Lower leg skin (tissue), 3 donors: ENCODE results near the gene AOPEP.

ENCODE experiments used
- POLR2A ChIP-seq, 2 donors: fragments of 450-650 bp; IDR thresholded peaks; one replicate each; pipeline ENCODE4 v1.6.1; 2016 to 2017; ENCODE audit warnings: antibody characterized with exemption in 2 of 2, mild to moderate bottlenecking in 1 of 2, moderate library complexity in 1 of 2
- TF ChIP-seq, protein P1 (sequence below), 3 donors: fragments of 450-650 bp; IDR thresholded peaks; one replicate each; pipeline ENCODE4 v1.5.1; 2016; ENCODE audit warnings: antibody characterized with exemption in 3 of 3, mild to moderate bottlenecking in 3 of 3, moderate library complexity in 2 of 3

DNA sequence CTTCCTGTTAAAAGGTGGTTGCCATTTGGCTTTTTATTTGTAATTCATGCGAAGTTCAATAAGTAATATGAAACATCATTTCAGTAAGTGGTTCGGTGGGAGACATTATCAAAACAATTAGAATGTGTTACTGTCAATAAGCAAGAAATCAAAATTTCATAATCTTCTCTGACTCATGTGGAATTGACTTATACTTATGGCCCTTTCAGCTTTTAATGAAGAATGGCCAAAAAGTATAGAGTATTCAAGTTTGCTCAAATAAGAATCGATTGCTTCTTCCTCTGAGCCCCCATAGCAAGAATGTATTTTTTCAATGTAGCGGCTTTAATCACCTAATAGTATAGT is 174.5 kb downstream of the AOPEP start:
- TF ChIP-seq, protein P1, sequence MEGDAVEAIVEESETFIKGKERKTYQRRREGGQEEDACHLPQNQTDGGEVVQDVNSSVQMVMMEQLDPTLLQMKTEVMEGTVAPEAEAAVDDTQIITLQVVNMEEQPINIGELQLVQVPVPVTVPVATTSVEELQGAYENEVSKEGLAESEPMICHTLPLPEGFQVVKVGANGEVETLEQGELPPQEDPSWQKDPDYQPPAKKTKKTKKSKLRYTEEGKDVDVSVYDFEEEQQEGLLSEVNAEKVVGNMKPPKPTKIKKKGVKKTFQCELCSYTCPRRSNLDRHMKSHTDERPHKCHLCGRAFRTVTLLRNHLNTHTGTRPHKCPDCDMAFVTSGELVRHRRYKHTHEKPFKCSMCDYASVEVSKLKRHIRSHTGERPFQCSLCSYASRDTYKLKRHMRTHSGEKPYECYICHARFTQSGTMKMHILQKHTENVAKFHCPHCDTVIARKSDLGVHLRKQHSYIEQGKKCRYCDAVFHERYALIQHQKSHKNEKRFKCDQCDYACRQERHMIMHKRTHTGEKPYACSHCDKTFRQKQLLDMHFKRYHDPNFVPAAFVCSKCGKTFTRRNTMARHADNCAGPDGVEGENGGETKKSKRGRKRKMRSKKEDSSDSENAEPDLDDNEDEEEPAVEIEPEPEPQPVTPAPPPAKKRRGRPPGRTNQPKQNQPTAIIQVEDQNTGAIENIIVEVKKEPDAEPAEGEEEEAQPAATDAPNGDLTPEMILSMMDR (IDR thresholded peaks at IDR 0.05), result no peak
- TF ChIP-seq POLR2A (IDR thresholded peaks at IDR 0.05), result no peak
